Vagina (tissue), 2 donors: ENCODE results near the gene GRK5.

ENCODE experiments used
- POLR2AphosphoS5 ChIP-seq, 2 donors: sonication (generic); formaldehyde crosslinking; IDR thresholded peaks; one replicate each; pipeline ENCODE4 v1.9.0; 2017; ENCODE audit warnings: antibody characterized with exemption in 2 of 2, mild to moderate bottlenecking in 2 of 2, low read depth in 1 of 2; ENCODE audit not compliant: insufficient read depth in 1 of 2
- TF ChIP-seq, protein P1 (sequence below), 3 experiments: fragments of 450-650 bp in 2 of 3; fragments of 200-600 bp in 1 of 3; sonication (generic) in 1 of 3; IDR thresholded peaks; one replicate each; pipeline ENCODE4 v1.5.1; 2017 to 2019; ENCODE audit warnings: antibody characterized with exemption in 3 of 3, mild to moderate bottlenecking in 2 of 3, moderate library complexity in 2 of 3

DNA sequence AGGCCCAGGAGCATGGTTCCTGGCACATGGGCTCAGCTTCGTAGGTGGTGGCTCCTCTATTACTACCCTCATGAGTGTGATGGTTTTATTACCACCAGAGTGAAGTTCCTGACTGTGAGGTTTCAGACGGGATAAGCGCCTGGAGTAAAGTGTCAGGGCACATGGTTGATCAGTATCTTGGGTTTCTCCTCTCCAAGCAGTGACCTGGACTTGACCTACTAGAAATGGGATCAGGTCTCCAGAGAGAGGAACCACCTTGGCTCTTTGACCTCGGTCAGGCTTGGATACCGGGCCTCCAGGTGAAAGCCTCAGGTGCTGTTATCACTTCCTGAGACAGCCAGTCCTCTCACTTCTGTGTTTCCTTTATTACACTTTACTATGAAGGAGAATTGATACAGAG lies 67.7 kb downstream of the GRK5 start:
- TF ChIP-seq, protein P1, sequence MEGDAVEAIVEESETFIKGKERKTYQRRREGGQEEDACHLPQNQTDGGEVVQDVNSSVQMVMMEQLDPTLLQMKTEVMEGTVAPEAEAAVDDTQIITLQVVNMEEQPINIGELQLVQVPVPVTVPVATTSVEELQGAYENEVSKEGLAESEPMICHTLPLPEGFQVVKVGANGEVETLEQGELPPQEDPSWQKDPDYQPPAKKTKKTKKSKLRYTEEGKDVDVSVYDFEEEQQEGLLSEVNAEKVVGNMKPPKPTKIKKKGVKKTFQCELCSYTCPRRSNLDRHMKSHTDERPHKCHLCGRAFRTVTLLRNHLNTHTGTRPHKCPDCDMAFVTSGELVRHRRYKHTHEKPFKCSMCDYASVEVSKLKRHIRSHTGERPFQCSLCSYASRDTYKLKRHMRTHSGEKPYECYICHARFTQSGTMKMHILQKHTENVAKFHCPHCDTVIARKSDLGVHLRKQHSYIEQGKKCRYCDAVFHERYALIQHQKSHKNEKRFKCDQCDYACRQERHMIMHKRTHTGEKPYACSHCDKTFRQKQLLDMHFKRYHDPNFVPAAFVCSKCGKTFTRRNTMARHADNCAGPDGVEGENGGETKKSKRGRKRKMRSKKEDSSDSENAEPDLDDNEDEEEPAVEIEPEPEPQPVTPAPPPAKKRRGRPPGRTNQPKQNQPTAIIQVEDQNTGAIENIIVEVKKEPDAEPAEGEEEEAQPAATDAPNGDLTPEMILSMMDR (IDR thresholded peaks at IDR 0.05): no peak
- no peak for TF ChIP-seq POLR2AphosphoS5 (IDR thresholded peaks at IDR 0.05; ENCODE audit: insufficient read depth in 1 of 2, low read depth in 1 of 2)
